ENCODE results near the gene AHSP. TPM values are rescaled to one million over a fixed set of nuclear protein-coding genes. Genes with fewer than 3 reads are reported as not detected.

AHSP gene
- total and polyA plus RNA-seq, 2 of the 4 experiments (the other 2 are of a cell fraction) = not detected

GRCh38 chr16:31489298-31489564, 38.5 kb upstream of the AHSP start:
- ChIA-PET POLR2A (ENCODE audit: unreplicated experiment) (no interaction called here), CTCF (interaction anchor here (0.7 kb wide), 1 partner anchor 36 kb away, joined by 3 read pairs; no protein-coding TSS in a partner anchor)
- TF ChIP-seq ELK1 (IDR thresholded peaks at IDR 0.05; ENCODE audit: borderline replicate concordance, low read depth, low read length) (no peak), RAD21 (IDR thresholded peaks at IDR 0.05; ENCODE audit: low read length) (no peak), MAZ (IDR thresholded peaks at IDR 0.05; ENCODE audit: borderline replicate concordance, low read depth, low read length) (no peak), RCOR1 (IDR thresholded peaks at IDR 0.05; ENCODE audit: insufficient replicate concordance, low read length) (no peak), CHD1 (IDR thresholded peaks at IDR 0.05; ENCODE audit: low read depth, low read length) (no peak), MXI1 (IDR thresholded peaks at IDR 0.05; ENCODE audit: borderline replicate concordance, low read depth, low read length) (no peak), POLR2A (IDR thresholded peaks at IDR 0.05; ENCODE audit: low read depth, low read length) (no peak), SMC3 (IDR thresholded peaks at IDR 0.05; ENCODE audit: low read depth, low read length) (no peak), BHLHE40 (IDR thresholded peaks at IDR 0.05; ENCODE audit: low read depth, low read length) (no peak), CTCF (conservative IDR thresholded peaks at IDR 0.05; ENCODE audit: low read depth, low read length) (no peak), RFX5 (IDR thresholded peaks at IDR 0.05; ENCODE audit: low read depth, low read length) (no peak), MAFK (IDR thresholded peaks at IDR 0.05; ENCODE audit: low read depth, low read length) (no peak)

More at GRCh38 chr16:31489298-31489564, 38.5 kb upstream of the AHSP start:
- no peak overlapping the region for H3K27ac ChIP-seq (ENCODE audit: insufficient read depth, low read length)
- WGBS, 2 experiments (ENCODE audit: extremely low coverage in 2 of 2, insufficient read length in 1 of 2) = 71% methylated on average over 4 of the region's 7 CpGs; no CpG with 5 or more reads in 1 of the 2 experiments
- intact Hi-C loops (cut with micrococcal nuclease) (no loop called here), dilution Hi-C loops (cut with HindIII; ENCODE audit: low sequenced_read_pairs, unreplicated experiment) (no loop called here), in situ Hi-C loops (cut with MboI; ENCODE audit: low sequenced_read_pairs) (no loop called here)
- no peak overlapping the region for H3K14ac ChIP-seq (replicated peaks; ENCODE audit: low read depth, low read length)
- H3K4me1 ChIP-seq (ENCODE audit: control insufficient read depth, insufficient read depth, low read length) = peaks cover 6% of the 10 kb centered on the region; the same call in 1 of the 2 replicates
- peaks cover 7% of the 10 kb centered on the region; the same call in 1 of the 2 replicates for H3K27me3 ChIP-seq (ENCODE audit: control insufficient read depth, insufficient read depth, low read length)
- DNase-seq = no peak
- H3K79me1 ChIP-seq (ENCODE audit: low read depth in 1 of 2, low read length in 2 of 2) = no peaks in the 10 kb centered on the region
- BruUV-seq (replicated peaks) = no TSS peak
- no peak overlapping the region for H3K4me3 ChIP-seq (ENCODE audit: insufficient read depth, low read depth, low read length)
- no peak overlapping the region for H2BK5ac ChIP-seq (ENCODE audit: low read depth, low read length, poor library complexity, severe bottlenecking)
- H4K5ac ChIP-seq (ENCODE audit: low read depth, low read length) = no peak overlapping the region
- H3K4ac ChIP-seq (ENCODE audit: low read depth, low read length) = no peak overlapping the region
- no peaks in the 10 kb centered on the region; the same call in 1 of the 2 replicates for H3K9me1 ChIP-seq (ENCODE audit: insufficient read depth, low read length)
- H3K9ac ChIP-seq (ENCODE audit: low read depth, low read length) = no peak overlapping the region
- no peak for ATAC-seq (ENCODE audit: low read depth)
- no peak overlapping the region for H2BK15ac ChIP-seq (ENCODE audit: low read depth, low read length)
- H2BK120ac ChIP-seq (ENCODE audit: low read depth, low read length) = no peak overlapping the region
- H3K4me2 ChIP-seq (ENCODE audit: low read depth, low read length) = no peak overlapping the region
- H4K8ac ChIP-seq (ENCODE audit: low read depth in 2 of 2, low read length in 2 of 2) = no peak overlapping the region
- no peak overlapping the region for H3K18ac ChIP-seq (ENCODE audit: low read depth, low read length)
- peaks cover 35% of the 10 kb centered on the region for H3K36me3 ChIP-seq (ENCODE audit: control insufficient read depth, insufficient read depth, low read length)
- no peak overlapping the region for H2AFZ ChIP-seq (replicated peaks; ENCODE audit: low read length, poor library complexity)
- H4K91ac ChIP-seq (ENCODE audit: insufficient read depth, low read depth, low read length) = no peak overlapping the region
- H2AK9ac ChIP-seq (replicated peaks; ENCODE audit: low read depth, low read length, poor library complexity) = peak overlapping the region; percentile 31
- no peak overlapping the region for H2AK5ac ChIP-seq (ENCODE audit: low read depth, low read length)
- no peaks in the 10 kb centered on the region for H3K9me3 ChIP-seq (ENCODE audit: control insufficient read depth, insufficient read depth, low read length)
- peaks cover 3% of the 10 kb centered on the region; the same call in 1 of the 2 replicates for H4K20me1 ChIP-seq (ENCODE audit: insufficient read depth, low read length)
- no peak overlapping the region for H3K23ac ChIP-seq (ENCODE audit: low read depth, low read length)
- H2BK20ac ChIP-seq (ENCODE audit: low read depth, low read length) = no peak overlapping the region
- no peak overlapping the region for H3K56ac ChIP-seq (ENCODE audit: extremely low read depth, insufficient read depth, low read length)
